RWPE1 (cell line): ENCODE results near the gene FKBP14.

ENCODE experiments used
- CTCF ChIA-PET: fragments of 350-600 bp; sonication (Branson Sonifier 250); formaldehyde crosslinking; extraction: SDS; loops from one replicate; lab custom pipeline; 2021; lab: Yijun Ruan, JAX
- POLR2A ChIA-PET: fragments of 400-600 bp; formaldehyde crosslinking; extraction: SDS; loops from one replicate; lab custom pipeline; 2020; ENCODE audit warnings: antibody characterized with exemption; ENCODE audit not compliant: low non-redundant PET; lab: Yijun Ruan, JAX
- DNase-seq: peaks from one replicate; pipeline ENCODE4 v3.0.0; 2012; ENCODE audit warnings: low spot score
- H3K27ac ChIP-seq: fragments of 450-650 bp; 2 replicates; pipeline ENCODE4 v1.5.1; 2017
- TF ChIP-seq, protein P1 (sequence below): fragments of 450-650 bp; conservative IDR thresholded peaks from 2 replicates; pipeline ENCODE4 v1.5.1; 2017; ENCODE audit warnings: low read depth, mild to moderate bottlenecking

The FKBP14 gene

DNA sequence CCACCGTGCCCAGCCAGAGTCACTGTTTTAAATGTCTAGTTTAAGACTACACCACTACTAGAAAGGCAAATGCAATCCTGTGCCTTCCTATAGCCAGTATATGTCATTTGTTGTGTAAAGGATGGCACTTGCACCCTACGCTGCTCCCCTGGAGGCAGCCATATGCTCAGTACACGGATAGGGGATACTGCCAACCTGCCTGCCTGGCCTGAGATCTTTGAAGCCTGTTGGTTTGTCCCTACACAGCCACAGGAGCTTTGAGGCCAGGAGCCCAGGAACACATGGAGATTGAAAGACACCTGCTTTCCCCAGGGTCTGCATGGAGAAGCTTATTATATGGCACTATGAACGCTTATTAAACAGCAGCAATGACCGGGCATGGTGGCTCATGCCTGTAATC is 34.6 kb downstream of the FKBP14 start:
- POLR2A ChIA-PET: no interaction called here
- no peak overlapping the region for H3K27ac ChIP-seq
- TF ChIP-seq, protein P1, sequence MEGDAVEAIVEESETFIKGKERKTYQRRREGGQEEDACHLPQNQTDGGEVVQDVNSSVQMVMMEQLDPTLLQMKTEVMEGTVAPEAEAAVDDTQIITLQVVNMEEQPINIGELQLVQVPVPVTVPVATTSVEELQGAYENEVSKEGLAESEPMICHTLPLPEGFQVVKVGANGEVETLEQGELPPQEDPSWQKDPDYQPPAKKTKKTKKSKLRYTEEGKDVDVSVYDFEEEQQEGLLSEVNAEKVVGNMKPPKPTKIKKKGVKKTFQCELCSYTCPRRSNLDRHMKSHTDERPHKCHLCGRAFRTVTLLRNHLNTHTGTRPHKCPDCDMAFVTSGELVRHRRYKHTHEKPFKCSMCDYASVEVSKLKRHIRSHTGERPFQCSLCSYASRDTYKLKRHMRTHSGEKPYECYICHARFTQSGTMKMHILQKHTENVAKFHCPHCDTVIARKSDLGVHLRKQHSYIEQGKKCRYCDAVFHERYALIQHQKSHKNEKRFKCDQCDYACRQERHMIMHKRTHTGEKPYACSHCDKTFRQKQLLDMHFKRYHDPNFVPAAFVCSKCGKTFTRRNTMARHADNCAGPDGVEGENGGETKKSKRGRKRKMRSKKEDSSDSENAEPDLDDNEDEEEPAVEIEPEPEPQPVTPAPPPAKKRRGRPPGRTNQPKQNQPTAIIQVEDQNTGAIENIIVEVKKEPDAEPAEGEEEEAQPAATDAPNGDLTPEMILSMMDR: no peak
- CTCF ChIA-PET: no interaction called here
- DNase-seq: no peak

DNA sequence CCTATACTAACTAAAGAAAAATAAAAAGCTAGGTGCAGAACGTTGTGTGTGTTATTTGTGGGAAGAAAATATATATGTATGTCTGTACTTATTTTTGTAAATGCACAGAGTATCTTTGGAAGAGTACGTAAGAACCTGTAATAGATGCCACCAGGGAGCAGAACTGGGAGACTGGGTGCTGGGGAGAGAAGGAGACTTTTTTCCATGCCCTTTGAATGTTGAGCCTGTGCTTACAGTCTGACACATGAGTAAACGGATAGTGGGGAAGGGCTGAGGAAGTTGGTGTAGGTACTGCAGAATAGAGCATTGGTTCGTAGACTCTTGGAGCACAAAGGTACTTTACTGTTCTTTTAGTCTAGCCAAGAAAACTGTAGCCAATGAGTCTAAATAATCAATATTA is 35.6 kb downstream of the FKBP14 start:
- ChIA-PET CTCF (interaction anchor here (0.6 kb wide), 1 partner anchor 40 kb away, joined by 3 read pairs; no protein-coding TSS in a partner anchor), POLR2A (no interaction called here)
- DNase-seq: no peak
- TF ChIP-seq, protein P1: no peak
- H3K27ac ChIP-seq: no peak overlapping the region

DNA sequence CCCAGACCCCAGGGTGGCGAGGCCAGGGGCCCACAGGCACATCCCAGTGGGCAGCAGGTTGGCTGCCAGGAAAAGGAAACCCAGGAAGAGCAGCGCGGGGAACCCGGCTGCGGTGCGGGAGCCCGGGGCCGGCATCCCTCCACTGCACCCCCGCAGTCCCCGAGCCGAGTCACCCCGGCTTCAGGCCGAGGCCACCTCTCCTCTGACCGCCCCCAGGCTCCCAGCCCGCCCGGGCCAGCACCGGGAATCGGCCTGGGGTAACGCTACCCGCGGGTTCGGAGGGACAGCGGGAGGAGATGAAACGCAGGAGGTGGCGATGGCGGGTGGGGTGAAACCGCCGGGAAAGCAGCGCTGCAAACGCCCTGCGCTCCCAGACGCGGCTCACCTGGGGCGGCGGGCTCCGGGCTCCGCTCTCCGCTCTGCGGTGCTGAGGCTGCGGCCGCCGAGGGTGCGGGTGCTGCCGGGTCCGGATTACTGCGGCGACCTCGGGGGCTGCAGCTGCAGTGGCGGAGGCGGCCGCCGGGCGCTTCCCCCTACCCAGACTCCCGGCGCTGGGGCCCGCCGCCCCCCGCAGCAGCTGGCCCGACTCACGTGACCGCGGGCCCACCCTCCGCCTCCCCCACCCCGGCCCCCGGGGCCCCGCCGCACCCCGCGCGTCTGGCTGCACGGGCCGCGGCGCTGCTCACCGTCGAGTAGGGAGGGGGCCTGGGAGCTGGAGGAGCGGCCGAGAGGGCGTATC is 37.1 kb downstream of the FKBP14 start, which contains the start of gene SCRN1:
Gene SCRN1 (minus strand): TSS at position 545 of the 739 bp plus-strand sequence. CDS start 20,734 bp downstream, outside the sequence.
- POLR2A ChIA-PET: no interaction called here
- H3K27ac ChIP-seq: peak within 1 kb of the TSS; percentile 97
- TF ChIP-seq, protein P1: no peak
- CTCF ChIA-PET: interaction anchor here (0.6 kb wide), 1 partner anchor 40 kb away, joined by 3 read pairs; no protein-coding TSS in a partner anchor
- peak; percentile 56 for DNase-seq

DNA sequence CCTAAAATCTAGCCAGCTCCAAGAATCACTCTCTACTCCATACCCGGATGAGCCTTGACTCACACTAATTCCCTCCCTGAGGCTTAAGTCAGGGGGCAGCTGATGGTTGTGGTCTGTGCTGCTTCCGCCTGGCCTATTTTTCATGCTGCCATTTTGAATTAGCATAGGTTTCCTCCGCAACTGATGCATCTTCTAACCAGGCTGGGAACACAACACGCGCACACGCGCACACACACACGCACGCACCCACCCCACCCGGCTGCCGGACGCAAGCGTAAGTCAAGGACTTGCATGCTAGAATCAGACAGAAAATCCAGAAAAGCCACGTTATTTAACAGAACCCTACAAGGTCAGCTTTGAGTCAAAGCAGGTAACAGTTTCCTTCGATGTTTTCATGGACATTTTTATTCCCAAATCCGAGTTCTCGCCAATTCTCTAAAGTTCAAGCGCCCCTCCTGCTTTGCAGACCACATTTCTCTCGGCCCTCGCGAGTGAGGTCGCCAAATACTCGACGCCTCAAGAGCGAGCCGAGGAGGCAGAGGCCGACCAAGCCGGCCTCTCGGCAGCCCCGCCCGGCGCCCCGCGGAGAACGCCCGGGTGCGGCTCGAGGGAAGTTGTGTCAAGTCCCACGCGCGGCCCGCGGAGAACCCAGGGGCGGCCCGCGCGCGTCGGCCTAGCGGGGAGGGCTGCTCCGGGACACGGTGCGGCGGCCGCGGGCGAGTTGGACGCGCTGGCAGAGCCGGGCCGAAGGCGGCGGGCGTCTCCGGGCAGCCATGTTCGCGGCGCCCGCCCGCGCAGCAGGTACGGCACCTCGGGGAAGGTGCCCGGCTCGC is 37.9 kb downstream of the FKBP14 start:
- peak overlapping the region; percentile 97 for H3K27ac ChIP-seq
- POLR2A ChIA-PET: no interaction called here
- TF ChIP-seq, protein P1: no peak
- peak; percentile 61 for DNase-seq
- CTCF ChIA-PET: interaction anchor here (0.6 to 0.7 kb wide), 2 partner anchors 44 to 367 kb away, joined by 3 read pairs; no protein-coding TSS in a partner anchor

DNA sequence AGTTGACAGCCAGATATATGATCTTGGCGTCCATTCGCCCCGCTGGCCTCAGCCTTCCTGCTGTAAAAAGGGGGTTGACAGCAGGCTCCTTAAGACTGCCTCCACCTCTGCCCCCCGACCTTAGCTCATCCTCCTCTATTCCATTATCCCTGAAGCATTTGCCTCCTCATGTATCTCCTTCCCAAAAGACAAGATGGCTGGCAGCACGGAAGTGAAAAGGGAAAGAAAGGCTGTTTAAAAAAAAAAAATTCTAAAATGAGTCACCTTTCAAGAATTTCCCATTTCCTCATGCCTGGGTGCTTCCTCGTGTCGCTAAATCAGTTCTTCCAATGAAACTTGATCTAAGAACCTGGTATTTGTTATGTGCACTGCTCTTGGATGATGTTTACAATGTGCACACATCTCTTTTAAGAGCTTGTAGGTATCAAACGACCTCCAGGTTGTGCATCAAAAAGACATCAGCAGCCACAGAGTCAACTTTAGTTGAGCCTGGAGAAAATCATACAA is 38.6 kb downstream of the FKBP14 start:
- CTCF ChIA-PET: interaction anchor here (0.6 to 0.7 kb wide), 2 partner anchors 44 to 366 kb away, joined by 3 read pairs; no protein-coding TSS in a partner anchor
- POLR2A ChIA-PET: no interaction called here
- H3K27ac ChIP-seq: peak overlapping the region; percentile 97
- peak; percentile 82 for DNase-seq
- TF ChIP-seq, protein P1: no peak

DNA sequence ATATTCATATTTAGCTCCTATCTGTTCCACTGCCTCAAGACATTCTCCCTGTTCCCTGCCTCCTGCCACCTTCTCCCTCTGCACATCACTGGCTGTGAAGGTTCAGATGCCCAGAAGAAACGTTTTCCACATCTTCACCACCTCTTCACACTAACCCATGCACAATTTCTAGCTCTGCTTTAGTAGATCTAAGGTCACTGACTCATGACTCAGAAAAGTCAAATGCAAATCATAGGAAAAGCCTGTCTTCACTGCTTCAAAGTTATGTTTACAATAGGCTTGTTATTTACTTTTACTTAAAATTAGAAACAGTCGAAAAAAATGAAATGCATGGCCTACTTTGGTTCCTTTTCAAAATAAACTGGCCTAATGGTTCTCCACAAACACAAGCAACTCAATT is 39.4 kb downstream of the FKBP14 start:
- CTCF ChIA-PET: no interaction called here
- no peak for DNase-seq
- TF ChIP-seq, protein P1: no peak
- POLR2A ChIA-PET: no interaction called here
- H3K27ac ChIP-seq: no peak overlapping the region
